Measurements from ENCODE around the gene RIPPLY1. TPM values are rescaled to one million over a fixed set of nuclear protein-coding genes. Genes with fewer than 3 reads are reported as not detected.

RIPPLY1 gene
- polyA plus RNA-seq, 3 donors: not detected

- H4K20me1 ChIP-seq (ENCODE audit: insufficient read depth, low read length): no peaks in the 10 kb centered on the region
- Mint-ChIP-seq H3K9me3 (no peaks in the 10 kb centered on the region), H3K27ac (no peak overlapping the region), H3K27me3 (ENCODE audit: low read depth in 3 of 3) (peaks cover 1 to 3% (median 3%) of the 10 kb centered on the region in 3 donors), H3K4me1 (no peaks in the 10 kb centered on the region), H3K36me3 (no peaks in the 10 kb centered on the region), H3K4me3 (no peak overlapping the region)
- H2AFZ ChIP-seq (ENCODE audit: insufficient read depth, low read depth, low read length, poor library complexity, severe bottlenecking): no peak overlapping the region
- H3K27me3 ChIP-seq (ENCODE audit: control insufficient read depth in 2 of 2, insufficient read depth in 2 of 2, low read length in 2 of 2): no peaks in the 10 kb centered on the region
- WGBS (ENCODE audit: insufficient coverage): no CpG with 5 or more reads among the region's 5 CpGs
- no peaks in the 10 kb centered on the region for H3K9me3 ChIP-seq (replicated peaks in 1 of 2; ENCODE audit: control insufficient read depth in 1 of 2, insufficient read depth in 1 of 2, low read length in 2 of 2)
- H3K79me2 ChIP-seq (ENCODE audit: insufficient read depth, low read length): no peaks in the 10 kb centered on the region
- no peak overlapping the region for H3K4me2 ChIP-seq (replicated peaks; ENCODE audit: extremely low read depth, low read length, poor library complexity, severe bottlenecking)
- H3K4me3 ChIP-seq (replicated peaks in 1 of 3; ENCODE audit: low read depth in 2 of 3, low read length in 3 of 3): no peak overlapping the region
- TF ChIP-seq CTCF (IDR thresholded peaks at IDR 0.05): no peak
- H3K4me1 ChIP-seq (ENCODE audit: control insufficient read depth in 1 of 2, insufficient read depth in 2 of 2, low read length in 2 of 2): no peaks in the 10 kb centered on the region
- no peak overlapping the region for H3K9ac ChIP-seq (ENCODE audit: insufficient read depth, low read length, poor library complexity, severe bottlenecking)
- no peak for DNase-seq
- H3K27ac ChIP-seq (ENCODE audit: low read depth in 1 of 2, low read length in 2 of 2): no peak overlapping the region
- intact Hi-C loops (cut with micrococcal nuclease): no loop called here
- no peaks in the 10 kb centered on the region for H3K36me3 ChIP-seq (replicated peaks in 1 of 2; ENCODE audit: control insufficient read depth in 1 of 2, insufficient read depth in 2 of 2, low read length in 2 of 2)
These were observed 2.0 kb upstream of the RIPPLY1 start for GRCh38 chrX:106905064-106905708.

- no peak overlapping the region for H3K4me2 ChIP-seq (replicated peaks; ENCODE audit: extremely low read depth, low read length, poor library complexity, severe bottlenecking)
- no peaks in the 10 kb centered on the region for H3K36me3 ChIP-seq (replicated peaks in 1 of 2; ENCODE audit: control insufficient read depth in 1 of 2, insufficient read depth in 2 of 2, low read length in 2 of 2)
- TF ChIP-seq CTCF (IDR thresholded peaks at IDR 0.05): no peak
- Mint-ChIP-seq H3K27ac (no peak overlapping the region), H3K27me3 (ENCODE audit: low read depth in 3 of 3) (peaks cover 1 to 3% (median 1%) of the 10 kb centered on the region in 3 donors), H3K9me3 (no peaks in the 10 kb centered on the region), H3K4me3 (no peak overlapping the region), H3K36me3 (no peaks in the 10 kb centered on the region), H3K4me1 (no peaks in the 10 kb centered on the region)
- no peak overlapping the region for H3K9ac ChIP-seq (ENCODE audit: insufficient read depth, low read length, poor library complexity, severe bottlenecking)
- H2AFZ ChIP-seq (ENCODE audit: insufficient read depth, low read depth, low read length, poor library complexity, severe bottlenecking): no peak overlapping the region
- WGBS (ENCODE audit: insufficient coverage): 83% methylated on average over 1 of the region's 5 CpGs
- H3K4me1 ChIP-seq (ENCODE audit: control insufficient read depth in 1 of 2, insufficient read depth in 2 of 2, low read length in 2 of 2): no peaks in the 10 kb centered on the region
- H3K4me3 ChIP-seq (replicated peaks in 1 of 3; ENCODE audit: low read depth in 2 of 3, low read length in 3 of 3): no peak overlapping the region
- no peaks in the 10 kb centered on the region for H4K20me1 ChIP-seq (ENCODE audit: insufficient read depth, low read length)
- no peaks in the 10 kb centered on the region for H3K79me2 ChIP-seq (ENCODE audit: insufficient read depth, low read length)
- no peaks in the 10 kb centered on the region for H3K27me3 ChIP-seq (ENCODE audit: control insufficient read depth in 2 of 2, insufficient read depth in 2 of 2, low read length in 2 of 2)
- intact Hi-C loops (cut with micrococcal nuclease): no loop called here
- H3K9me3 ChIP-seq (replicated peaks in 1 of 2; ENCODE audit: control insufficient read depth in 1 of 2, insufficient read depth in 1 of 2, low read length in 2 of 2): no peaks in the 10 kb centered on the region
- no peak overlapping the region for H3K27ac ChIP-seq (ENCODE audit: low read depth in 1 of 2, low read length in 2 of 2)
- DNase-seq: no peak
These were observed 851 bp upstream of the RIPPLY1 start for GRCh38 chrX:106903856-106904528.

Data from CD14-positive monocyte (primary cell).